GM12878 (cell line): ENCODE results near the gene PKP3. TPM values are rescaled to one million over a fixed set of nuclear protein-coding genes. Genes with fewer than 3 reads are reported as not detected.

Experiments used
- ATAC-seq: fragments of 200-7000 bp; cut with Tn5 transposase; 3 replicates; pipeline ENCODE4 v1.9.1; 2020; ENCODE audit warnings: mild to moderate bottlenecking, moderate library complexity
- BruUV-seq: library from RNA; stranded (reverse); fragments of 400-500 nt; replicated peaks from 2 replicates; lab custom pipeline; 2021; lab: Mats Ljungman, UMichigan
- CTCF ChIA-PET: fragments of 300-600 bp; sonication (Branson Sonifier 250); formaldehyde crosslinking; extraction: SDS; loops from one replicate; lab custom pipeline; 2021; ENCODE audit warnings: inconsistent platforms; lab: Yijun Ruan, JAX
- POLR2A ChIA-PET: fragments of 350-600 bp; formaldehyde crosslinking; extraction: SDS; loops from one replicate; lab custom pipeline; 2021; ENCODE audit warnings: inconsistent platforms; lab: Charles Lee
- RAD21 ChIA-PET: fragments of 300-600 bp; sonication (Branson Sonifier 250); formaldehyde crosslinking; loops from one replicate; lab custom pipeline; 2023; ENCODE audit warnings: antibody characterized with exemption; ENCODE audit not compliant: unreplicated experiment; lab: Charles Lee
- SMC1A ChIA-PET: fragments of 300-600 bp; sonication (Branson Sonifier 250); formaldehyde crosslinking; loops from one replicate; lab custom pipeline; 2023; ENCODE audit not compliant: unreplicated experiment, uncharacterized antibody; lab: Charles Lee
- DNase-seq: peaks from one replicate; pipeline ENCODE4 v3.0.0-alpha.2; 2011; ENCODE audit warnings: low read depth, low spot score
- FAIRE-seq: peaks from 3 replicates; lab custom pipeline; 2011; peaks lifted over from hg19 to GRCh38; lab: Jason Lieb, UNC
- H2AFZ ChIP-seq: 2 replicates; pipeline ENCODE4 v1.6.0; 2011; ENCODE audit warnings: low read depth, low read length, control low read depth; ENCODE audit not compliant: control insufficient read depth
- H3K27ac ChIP-seq: 2 replicates; pipeline ENCODE4 v1.5.1; 2011; ENCODE audit warnings: control low read depth; ENCODE audit not compliant: control insufficient read depth, insufficient read depth
- H3K27me3 ChIP-seq, 2 experiments: replicated peaks in 1 of 2; 2 replicates each; pipeline versions ENCODE4 v1.6.0 to v1.6.1; 2011; ENCODE audit warnings: low read length in 1 of 2; ENCODE audit not compliant: control insufficient read depth in 2 of 2, insufficient read depth in 2 of 2
- H3K36me3 ChIP-seq, 2 experiments: 2 replicates each; pipeline ENCODE4 v1.5.1; 2011; ENCODE audit warnings: low read length in 1 of 2; ENCODE audit not compliant: control insufficient read depth in 2 of 2, insufficient read depth in 2 of 2
- H3K4me1 ChIP-seq: 2 replicates; pipeline ENCODE4 v1.6.1; 2011; ENCODE audit warnings: mild to moderate bottlenecking, low read length, moderate library complexity, mixed read lengths; ENCODE audit not compliant: control insufficient read depth, insufficient read depth
- H3K4me2 ChIP-seq: 2 replicates; pipeline ENCODE4 v1.6.0; 2011; ENCODE audit warnings: control low read depth; ENCODE audit not compliant: control insufficient read depth, insufficient read depth
- H3K4me3 ChIP-seq: fragments of 200-600 bp; sonication (generic); 2 replicates; pipeline ENCODE4 v1.5.1; 2016
- H3K79me2 ChIP-seq: 2 replicates; pipeline ENCODE4 v1.6.0; 2011; ENCODE audit warnings: low read length; ENCODE audit not compliant: control insufficient read depth, insufficient read depth
- H3K9ac ChIP-seq: 2 replicates; pipeline ENCODE4 v1.8.0; 2011; ENCODE audit warnings: low read length, control low read depth, mixed read lengths; ENCODE audit not compliant: control insufficient read depth, insufficient read depth
- H3K9me3 ChIP-seq: replicated peaks from 3 replicates; pipeline ENCODE4 v1.5.1; 2011; ENCODE audit warnings: mild to moderate bottlenecking, low read length; ENCODE audit not compliant: control insufficient read depth, insufficient read depth
- H4K20me1 ChIP-seq: 2 replicates; pipeline ENCODE4 v1.6.0; 2011; ENCODE audit not compliant: control insufficient read depth, insufficient read depth
- GABPA ChIP-seq: IDR thresholded peaks from 2 replicates; pipeline ENCODE4 v1.6.1; 2014; ENCODE audit warnings: antibody characterized with exemption, low read depth, mild to moderate bottlenecking, inconsistent platforms
- RAD21 ChIP-seq: IDR thresholded peaks from 2 replicates; pipeline ENCODE4 v1.6.1; 2011; ENCODE audit warnings: mild to moderate bottlenecking, low read depth, low read length, moderate library complexity; ENCODE audit not compliant: insufficient read depth
- RCOR1 ChIP-seq: conservative IDR thresholded peaks from 2 replicates; pipeline ENCODE4 v1.6.1; 2012; ENCODE audit warnings: low read depth, low read length, improper control_type of control experiment
- RFX5 ChIP-seq: IDR thresholded peaks from 2 replicates; pipeline ENCODE4 v1.6.1; 2011; ENCODE audit warnings: low read depth, low read length, improper control_type of control experiment
- RUNX3 ChIP-seq: IDR thresholded peaks from 2 replicates; pipeline ENCODE4 v1.6.1; 2012; ENCODE audit warnings: low read length, inconsistent platforms
- SMAD1 ChIP-seq: fragments of 450-650 bp; IDR thresholded peaks from 2 replicates; pipeline ENCODE4 v1.6.1; 2018; ENCODE audit warnings: mild to moderate bottlenecking, low read depth; ENCODE audit not compliant: partially characterized antibody
- TCF3 ChIP-seq: IDR thresholded peaks from 2 replicates; pipeline ENCODE4 v1.6.1; 2012; ENCODE audit warnings: low read depth, mild to moderate bottlenecking, low read length, borderline replicate concordance; ENCODE audit not compliant: insufficient read depth
- ZNF217 ChIP-seq: fragments of 450-650 bp; IDR thresholded peaks from 2 replicates; pipeline ENCODE4 v1.6.1; 2017; ENCODE audit warnings: antibody characterized with exemption, mild to moderate bottlenecking
- WGBS: methylation state at CpG from one replicate; pipeline ENCODE4 v1.1.6; 2016; ENCODE audit warnings: low lambda C conversion rate; ENCODE audit not compliant: insufficient replicate concordance, insufficient coverage; ENCODE audit errors: missing lambda C conversion rate; 5-methylcytosine and 5-hydroxymethylcytosine counted together
- in situ Hi-C: fragments of 300-500 bp; cut with MboI; formaldehyde crosslinking; loops from 9 replicates; pipeline ENCODE4 v1.14.3; 2018; ENCODE audit warnings: mixed read lengths
- intact Hi-C: fragments of 100-400 bp; cut with micrococcal nuclease; formaldehyde crosslinking; loops from one replicate; pipeline ENCODE4 v1.14.2; 2022; ENCODE audit not compliant: unreplicated experiment
- polyA plus RNA-seq, 11 experiments: library from polyadenylated mRNA; depleted of rRNA in 4 of 11; unstranded in 6 of 11; stranded (reverse) in 5 of 11; fragments of >200 nt; fragmentation: Nextera tagmentation in 4 of 11; fragmentation: Illumina TruSeq in 1 of 11; extraction: Ambion mirVana in 4 of 11; extraction: Trizol in 1 of 11; gene quantifications; 1 replicate in 1 of 11; 2 replicates in 10 of 11; pipeline versions ENCODE4 v1.2.1 to v1.2.3, GENCODE V29; 2011 to 2016; ENCODE audit warnings: inconsistent platforms in 2 of 11, missing spikeins in 2 of 11, low read depth in 1 of 11
- total RNA-seq, 4 experiments: library from RNA; depleted of rRNA in 3 of 4; stranded (reverse); fragments of >200 nt in 3 of 4; fragmentation: Illumina TruSeq in 1 of 4; extraction: Trizol in 1 of 4; gene quantifications; 2 replicates each; pipeline versions ENCODE4 v1.2.1 to v1.2.3, GENCODE V29; 2013 to 2021

PKP3 gene
- total and polyA plus RNA-seq, 10 of the 15 experiments (the other 5 are each of a cell fraction or from before 2014, with no cell fraction given): 0.45 to 0.90 TPM; not detected in 8

GRCh38 chr11:408154-409007 lies 14.4 kb downstream of the PKP3 start:
- ChIA-PET CTCF (no interaction called here), SMC1A (no interaction called here), POLR2A (interaction anchor here (1.8 kb wide), 1 partner anchor 40 kb away, joined by 10 read pairs; no protein-coding TSS in a partner anchor), RAD21 (interaction anchor here (1.3 kb wide), 1 partner anchor 110 kb away, joined by 8 read pairs; no protein-coding TSS in a partner anchor)
- H3K36me3 ChIP-seq: no peaks in the 10 kb centered on the region
- no peak overlapping the region for H3K4me3 ChIP-seq
- peaks cover 6% of the 10 kb centered on the region; the same call in 1 of the 2 replicates for H3K4me1 ChIP-seq
- H3K9me3 ChIP-seq: no peaks in the 10 kb centered on the region
- DNase-seq: no peak
- H3K79me2 ChIP-seq: no peaks in the 10 kb centered on the region
- ATAC-seq: no peak
- intact Hi-C loops: no loop called here
- no peak overlapping the region for H3K27ac ChIP-seq
- no peak for TF ChIP-seq RFX5
- no peak for TF ChIP-seq RCOR1
- TF ChIP-seq RUNX3: no peak
- TF ChIP-seq GABPA: no peak
- TF ChIP-seq RAD21: no peak
- no peak for TF ChIP-seq ZNF217
- no peak for TF ChIP-seq SMAD1
- no peak for TF ChIP-seq TCF3
- H3K9ac ChIP-seq: no peak overlapping the region
- in situ Hi-C loops: no loop called here
- H2AFZ ChIP-seq: no peak overlapping the region
- FAIRE-seq: no peak
- H3K4me2 ChIP-seq: no peak overlapping the region
- BruUV-seq: no TSS peak
- 53% methylated on average over 15 of the region's 15 CpGs for WGBS
- no peaks in the 10 kb centered on the region for H3K27me3 ChIP-seq
- no peaks in the 10 kb centered on the region for H4K20me1 ChIP-seq
